ENCODE data around the gene SUCNR1.

DNA sequence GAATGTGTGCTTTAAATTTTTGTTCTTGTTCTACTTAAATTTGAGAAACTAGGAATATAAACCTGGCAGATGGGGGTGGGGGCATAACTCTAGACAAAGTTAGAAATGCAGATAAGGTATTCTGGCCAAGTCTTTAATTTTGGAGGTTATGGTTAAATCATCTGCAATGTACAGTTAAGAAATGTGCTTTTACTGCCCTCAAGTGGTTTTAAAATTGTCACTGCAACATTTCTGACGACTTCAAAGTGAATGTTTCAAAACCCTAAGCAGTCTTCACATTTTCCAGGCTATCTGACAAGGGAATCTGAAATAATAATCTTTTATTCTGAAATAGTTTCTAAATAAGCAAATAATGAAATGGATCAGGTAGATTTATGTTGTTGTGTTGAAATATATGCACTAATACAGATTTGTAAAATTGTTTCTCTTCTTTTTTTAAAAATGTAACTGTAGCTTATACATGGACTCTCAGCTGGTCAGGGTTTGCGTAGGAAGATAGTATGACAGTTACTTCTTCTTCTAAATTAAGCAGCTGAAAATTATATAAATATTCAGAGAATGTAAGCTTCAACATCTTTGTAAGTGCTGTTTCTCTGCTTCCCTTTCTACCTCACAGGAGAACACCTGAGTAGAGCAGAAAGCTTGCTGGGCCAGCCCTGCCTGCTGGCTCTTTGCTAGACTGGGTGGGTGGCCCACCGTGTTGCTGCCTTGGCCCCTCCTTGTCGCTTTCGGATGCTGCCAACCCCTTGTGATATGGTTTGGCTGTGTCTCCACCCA, 45.0 kb downstream of the SUCNR1 start:
- no peak for TF ChIP-seq POLR2A (IDR thresholded peaks at IDR 0.05)
- TF ChIP-seq, protein P1, sequence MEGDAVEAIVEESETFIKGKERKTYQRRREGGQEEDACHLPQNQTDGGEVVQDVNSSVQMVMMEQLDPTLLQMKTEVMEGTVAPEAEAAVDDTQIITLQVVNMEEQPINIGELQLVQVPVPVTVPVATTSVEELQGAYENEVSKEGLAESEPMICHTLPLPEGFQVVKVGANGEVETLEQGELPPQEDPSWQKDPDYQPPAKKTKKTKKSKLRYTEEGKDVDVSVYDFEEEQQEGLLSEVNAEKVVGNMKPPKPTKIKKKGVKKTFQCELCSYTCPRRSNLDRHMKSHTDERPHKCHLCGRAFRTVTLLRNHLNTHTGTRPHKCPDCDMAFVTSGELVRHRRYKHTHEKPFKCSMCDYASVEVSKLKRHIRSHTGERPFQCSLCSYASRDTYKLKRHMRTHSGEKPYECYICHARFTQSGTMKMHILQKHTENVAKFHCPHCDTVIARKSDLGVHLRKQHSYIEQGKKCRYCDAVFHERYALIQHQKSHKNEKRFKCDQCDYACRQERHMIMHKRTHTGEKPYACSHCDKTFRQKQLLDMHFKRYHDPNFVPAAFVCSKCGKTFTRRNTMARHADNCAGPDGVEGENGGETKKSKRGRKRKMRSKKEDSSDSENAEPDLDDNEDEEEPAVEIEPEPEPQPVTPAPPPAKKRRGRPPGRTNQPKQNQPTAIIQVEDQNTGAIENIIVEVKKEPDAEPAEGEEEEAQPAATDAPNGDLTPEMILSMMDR (IDR thresholded peaks at IDR 0.05) = no peak
